ENCODE measurements around the gene ZNF410.

- TF ChIP-seq POLR2A (IDR thresholded peaks at IDR 0.05; ENCODE audit: extremely low read depth, insufficient read length) (no peak), MYC (IDR thresholded peaks at IDR 0.05; ENCODE audit: low read depth, low read length) (no peak), CTCF (IDR thresholded peaks at IDR 0.05; ENCODE audit: low read depth, low read length) (no peak)
- TF ChIP-seq, protein P1, sequence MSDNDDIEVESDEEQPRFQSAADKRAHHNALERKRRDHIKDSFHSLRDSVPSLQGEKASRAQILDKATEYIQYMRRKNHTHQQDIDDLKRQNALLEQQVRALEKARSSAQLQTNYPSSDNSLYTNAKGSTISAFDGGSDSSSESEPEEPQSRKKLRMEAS (IDR thresholded peaks at IDR 0.05; ENCODE audit: low read depth, low read length), result no peak
These were observed 1.7 kb downstream of the ZNF410 start for GRCh38 chr14:73888460-73888725.

Data from NB4 (cell line).